ENCODE data around the gene ANKRD34A.

The ANKRD34A gene

DNA sequence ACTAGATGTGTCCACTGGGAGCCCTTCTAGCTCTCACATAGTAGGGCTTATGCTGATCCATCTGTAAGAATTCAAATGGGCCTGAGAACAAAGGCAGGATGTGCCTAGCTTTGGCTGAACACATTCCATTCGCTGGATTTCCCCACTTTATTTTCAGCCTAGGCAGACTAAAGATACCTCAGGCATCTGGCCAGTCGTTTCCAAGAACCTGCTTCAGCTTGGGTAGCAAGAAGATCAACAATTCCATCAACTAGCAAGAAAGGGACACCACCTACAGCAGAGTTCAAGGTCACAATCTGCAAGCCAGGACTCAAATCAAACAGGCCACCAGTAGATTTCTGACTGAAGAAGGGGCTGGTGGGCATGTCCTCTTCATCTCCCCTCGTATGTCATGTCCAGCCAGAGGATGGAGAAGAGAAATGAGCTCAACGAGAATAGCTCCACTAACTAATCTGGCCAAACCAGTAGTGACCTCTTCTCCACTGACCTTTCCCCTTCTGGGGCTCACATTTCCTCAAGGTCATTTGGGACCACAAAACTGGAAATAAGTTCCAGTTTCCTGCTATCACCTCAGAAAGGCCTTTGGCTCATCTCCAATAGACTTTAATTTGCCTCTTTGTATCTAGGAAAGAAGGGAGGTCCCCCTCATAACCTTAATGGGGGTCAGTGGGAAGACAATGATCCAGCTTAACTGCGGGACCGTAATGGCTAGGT, 17.8 kb upstream of the ANKRD34A start:
- H3K4me1 ChIP-seq (ENCODE audit: control insufficient read depth in 1 of 2, insufficient read depth in 1 of 2, low read depth in 1 of 2, low read length in 1 of 2) = peaks cover 97 to 100% of the 10 kb centered on the region in 2 experiments

DNA sequence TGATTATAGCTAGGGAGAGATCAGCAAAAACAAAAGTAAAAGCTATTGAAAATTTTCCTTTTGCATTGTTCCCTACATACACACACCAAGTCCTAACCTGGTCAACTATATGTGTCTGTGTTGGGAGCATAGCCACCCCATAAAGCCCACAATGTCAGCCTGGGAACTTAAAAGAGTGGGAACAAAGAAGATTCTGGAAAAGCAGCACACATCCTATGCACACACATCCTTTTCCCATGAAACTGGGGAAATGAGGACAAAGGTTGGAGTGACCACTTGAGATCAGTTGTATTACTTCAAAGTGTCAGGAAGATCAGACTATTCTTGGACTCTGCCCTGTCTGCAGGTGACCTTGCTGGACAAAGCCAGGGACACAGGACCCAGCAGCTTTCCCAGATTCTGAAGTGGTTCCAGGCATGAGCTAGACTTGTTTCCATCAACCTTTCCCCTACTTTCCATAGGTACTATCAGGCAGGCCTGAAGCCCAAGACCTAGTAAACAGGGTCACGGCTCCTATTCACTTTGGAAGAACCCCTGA, 16.2 kb upstream of the ANKRD34A start:
- Histone ChIP-seq H3K4me1 (ENCODE audit: control insufficient read depth in 1 of 2, insufficient read depth in 1 of 2, low read depth in 1 of 2, low read length in 1 of 2) (peaks cover 84 to 85% of the 10 kb centered on the region in 2 experiments), H3K36me3 (no peaks in the 10 kb centered on the region), H3K9me3 (no peaks in the 10 kb centered on the region), H3K4me3 (ENCODE audit: low read depth in 1 of 2, low read length in 1 of 2) (peak overlapping the region; percentile 52 to 54), H3K27me3 (no peaks in the 10 kb centered on the region), H3K27ac (peak overlapping the region; percentile 99)
- no peak for TF ChIP-seq CTCF (IDR thresholded peaks at IDR 0.05)

More for the DNA sequence above, 17.8 kb upstream of the ANKRD34A start:
- Histone ChIP-seq H3K27ac (peak overlapping the region; percentile 99), H3K27me3 (no peaks in the 10 kb centered on the region), H3K9me3 (no peaks in the 10 kb centered on the region), H3K36me3 (no peaks in the 10 kb centered on the region), H3K4me3 (ENCODE audit: low read depth in 1 of 2, low read length in 1 of 2) (no peak overlapping the region)
- no peak for TF ChIP-seq CTCF (IDR thresholded peaks at IDR 0.05)

GRCh38 chr1:145979746-145980456, 15.5 kb upstream of the ANKRD34A start:
- H3K4me3 ChIP-seq (ENCODE audit: low read depth in 1 of 2, low read length in 1 of 2) = peak overlapping the region; percentile 52 to 54
- H3K27me3 ChIP-seq = no peaks in the 10 kb centered on the region
- peak overlapping the region; percentile 99 for H3K27ac ChIP-seq
- peak; percentile 4 for TF ChIP-seq CTCF (IDR thresholded peaks at IDR 0.05)
- H3K36me3 ChIP-seq = no peaks in the 10 kb centered on the region
- peaks cover 78% of the 10 kb centered on the region in 2 experiments for H3K4me1 ChIP-seq (ENCODE audit: control insufficient read depth in 1 of 2, insufficient read depth in 1 of 2, low read depth in 1 of 2, low read length in 1 of 2)
- H3K9me3 ChIP-seq = no peaks in the 10 kb centered on the region

DNA sequence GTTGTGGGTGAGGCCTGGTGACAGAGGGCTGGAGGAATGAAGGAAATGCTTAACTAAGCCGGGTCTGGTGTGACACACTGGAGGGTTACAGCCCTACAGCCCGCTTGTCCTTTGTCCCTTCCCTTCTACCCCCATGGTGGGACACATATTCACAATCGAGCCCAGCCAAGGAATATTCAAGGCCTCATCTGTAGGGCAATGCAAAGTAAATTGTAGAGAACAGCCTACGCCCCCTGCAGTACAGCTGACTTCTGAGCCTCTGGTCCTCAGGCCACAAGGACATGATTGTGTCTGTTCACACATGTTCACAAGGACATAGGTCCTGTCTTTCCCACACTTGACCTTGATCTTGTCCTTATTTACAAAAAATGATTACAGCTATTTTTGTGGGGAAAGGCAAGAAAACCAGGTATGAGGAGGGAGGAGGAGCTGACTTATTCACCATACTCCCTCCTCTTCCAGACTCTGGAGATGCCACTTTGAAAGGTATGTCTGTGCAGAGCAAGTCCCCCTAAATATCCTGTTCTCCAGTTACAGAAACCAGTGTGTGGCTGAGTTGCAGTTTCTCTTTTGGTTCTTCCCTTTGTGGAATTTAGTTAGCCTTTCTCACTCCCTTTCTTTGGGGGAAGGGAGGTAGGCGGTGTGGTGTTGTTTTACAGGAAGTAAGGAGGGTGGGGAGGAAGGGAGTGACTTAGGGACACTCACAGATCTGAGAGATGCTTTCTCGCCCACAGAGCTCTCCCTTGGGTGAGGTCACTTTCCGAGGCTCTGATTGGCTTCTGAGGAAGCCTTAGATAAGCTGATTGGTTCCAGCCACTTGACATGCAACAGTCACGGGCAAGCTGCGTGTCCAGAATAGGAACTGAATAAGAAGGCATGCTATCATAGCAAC, 14.7 kb upstream of the ANKRD34A start:
- peaks cover 70% of the 10 kb centered on the region in 2 experiments for H3K4me1 ChIP-seq (ENCODE audit: control insufficient read depth in 1 of 2, insufficient read depth in 1 of 2, low read depth in 1 of 2, low read length in 1 of 2)
- no peaks in the 10 kb centered on the region for H3K9me3 ChIP-seq
- peak overlapping the region; percentile 52 to 54 for H3K4me3 ChIP-seq (ENCODE audit: low read depth in 1 of 2, low read length in 1 of 2)
- no peaks in the 10 kb centered on the region for H3K27me3 ChIP-seq
- TF ChIP-seq CTCF (IDR thresholded peaks at IDR 0.05) = peak; percentile 42
- H3K27ac ChIP-seq = peak overlapping the region; percentile 99
- H3K36me3 ChIP-seq = no peaks in the 10 kb centered on the region

GRCh38 chr1:145978471-145978853, 14.1 kb upstream of the ANKRD34A start:
- H3K27ac ChIP-seq = peak overlapping the region; percentile 99
- H3K4me3 ChIP-seq (ENCODE audit: low read depth in 1 of 2, low read length in 1 of 2) = peak overlapping the region; percentile 52 to 54
- H3K4me1 ChIP-seq (ENCODE audit: control insufficient read depth in 1 of 2, insufficient read depth in 1 of 2, low read depth in 1 of 2, low read length in 1 of 2) = peaks cover 64% of the 10 kb centered on the region in 2 experiments
- H3K27me3 ChIP-seq = no peaks in the 10 kb centered on the region
- no peaks in the 10 kb centered on the region for H3K36me3 ChIP-seq
- no peaks in the 10 kb centered on the region for H3K9me3 ChIP-seq
- TF ChIP-seq CTCF (IDR thresholded peaks at IDR 0.05) = no peak

All from neutrophil (primary cell).